Aorta (tissue), 5 donors: ENCODE data around the gene NGB. TPM values are rescaled to one million over a fixed set of nuclear protein-coding genes. Genes with fewer than 3 reads are reported as not detected.
A peak's percentile ranks its signal among the peaks of the same experiment; 100 is the strongest.
"Not testable (repeated sequence)": the region's sequence is repeated elsewhere in the genome, so short reads cannot be mapped to it uniquely, and the experiment has no call there.

Source experiments
- ATAC-seq: fragments of 200-7000 bp; cut with Tn5 transposase; one replicate; pipeline ENCODE4 v1.9.1; 2022; ENCODE audit warnings: moderate library complexity; ENCODE audit not compliant: low FRiP score
- DNase-seq, 2 donors: peaks; one replicate each; pipeline ENCODE4 v3.0.0-alpha.2; 2020
- H3K27ac ChIP-seq, 2 donors: one replicate each; pipeline ENCODE4 v1.5.1; 2013; ENCODE audit warnings: low read length in 2 of 2, mild to moderate bottlenecking in 2 of 2, moderate library complexity in 2 of 2, control low read depth in 1 of 2, inconsistent platforms in 1 of 2, low read depth in 1 of 2
- H3K27me3 ChIP-seq, 2 donors: one replicate each; pipeline ENCODE4 v1.6.1; 2013; ENCODE audit warnings: control low read depth in 1 of 2, low read length in 1 of 2, mild to moderate bottlenecking in 1 of 2, moderate library complexity in 1 of 2; ENCODE audit not compliant: insufficient read depth in 2 of 2, control insufficient read depth in 1 of 2
- H3K36me3 ChIP-seq, 2 donors: one replicate each; pipeline ENCODE4 v1.6.1; 2013; ENCODE audit warnings: control low read depth in 1 of 2, low read length in 1 of 2, mild to moderate bottlenecking in 1 of 2; ENCODE audit not compliant: insufficient read depth in 2 of 2, control insufficient read depth in 1 of 2
- H3K4me1 ChIP-seq, 2 donors: one replicate each; pipeline ENCODE4 v1.6.1; 2013; ENCODE audit warnings: low read length in 2 of 2, control low read depth in 1 of 2, mild to moderate bottlenecking in 1 of 2, moderate library complexity in 1 of 2; ENCODE audit not compliant: insufficient read depth in 2 of 2, control insufficient read depth in 1 of 2
- H3K4me3 ChIP-seq, 2 donors: one replicate each; pipeline ENCODE4 v1.5.1; 2013; ENCODE audit warnings: low read length in 2 of 2, control low read depth in 1 of 2, mild to moderate bottlenecking in 1 of 2
- H3K9me3 ChIP-seq: one replicate; pipeline ENCODE4 v1.6.1; 2013; ENCODE audit warnings: mild to moderate bottlenecking, low read length; ENCODE audit not compliant: control insufficient read depth
- WGBS, 2 donors: extraction: QIAGEN DNeasy Blood & Tissue Kit; methylation state at CpG; one replicate each; pipeline ENCODE4 v1.1.7; 2013; 5-methylcytosine and 5-hydroxymethylcytosine counted together
- intact Hi-C, 2 donors: fragments of 100-400 bp; cut with DNase I; formaldehyde crosslinking; loops; one replicate each; pipeline versions ENCODE4 v1.14.2 to v1.15.0; 2022
- long read RNA-seq, 2 donors: library from polyadenylated mRNA; unstranded; transcript quantifications; one replicate each; pipeline ENCODE4 v2.0.0, GENCODE V29; 2020 to 2021
- polyA plus RNA-seq, 2 donors: library from polyadenylated mRNA; stranded (reverse); fragments of 200-250 nt; gene quantifications; one replicate each; pipeline ENCODE4 v1.2.3, GENCODE V29; 2013
- total RNA-seq, 2 donors: library from RNA; stranded (reverse); fragmentation: NEBNext Ultra II Directional; extraction: Animal tissue kit (Norgen Biotek cat#: 25700); gene quantifications; one replicate each; pipeline ENCODE4 v1.2.1, GENCODE V29; 2021
- donor health status: healthy with polysubstance abuse.
- donor health status: Bipolar disorder and iron deficiency.
- donor health status: DM: no; HTN: no; CAD: no.
- donor health status: DM: no; HTN: no; CAD: no.
- donor health status: DM: yes; HTN: yes; CAD: no.

The NGB gene
- total RNA-seq (not detected), polyA plus RNA-seq (not detected)
- long read RNA-seq, donor 1, result 0 reads
- long read RNA-seq, donor 2, result 0 reads

- WGBS, 2 donors, result 11 to 12% methylated on average over 34 to 38 of the region's 38 CpGs
- intact Hi-C loops, result no loop called here
These were observed at the start of gene NGB for GRCh38 chr14:77271113-77271710. TSS of gene NGB (minus strand) at chr14:77271206. CDS start at chr14:77270937, 269 bp downstream.

GRCh38 chr14:77320238-77320935, 49.4 kb upstream of the NGB start, which contains the start of gene POMT2:
TSS of gene POMT2 (minus strand) at chr14:77320883. CDS start at chr14:77320681, 202 bp downstream.
- no peaks in the 10 kb centered on the region for H3K9me3 ChIP-seq
- peak within 1 kb of the TSS; percentile 87 to 93 for H3K4me3 ChIP-seq
- H3K4me1 ChIP-seq, result no peaks in the 10 kb centered on the region
- no peaks in the 10 kb centered on the region for H3K36me3 ChIP-seq
- 0 to 1% methylated on average over 50 to 69 of the region's 69 CpGs for WGBS, 2 donors
- intact Hi-C loops, result loop anchor here (5.0 kb wide), 1 partner anchor 137 kb away; the partner anchor contains the start of genes AHSA1 (in 2 of the 2) and VIPAS39 (in 2 of the 2)
- H3K27me3 ChIP-seq, result no peaks in the 10 kb centered on the region
- peak; percentile 96 to 97 for DNase-seq
- H3K27ac ChIP-seq, result peak within 1 kb of the TSS; percentile 49 to 94
- peak; percentile 90 for ATAC-seq

More at GRCh38 chr14:77271113-77271710, at the start of gene NGB:
- ATAC-seq (no peak), DNase-seq (peak in 1 of 2 donors; percentile 43)
- Histone ChIP-seq H3K9me3 (peaks cover 11% of the 10 kb centered on the region), H3K27ac (no peak within 1 kb of the TSS), H3K4me1 (no peaks in the 10 kb centered on the region), H3K4me3 (no peak within 1 kb of the TSS), H3K27me3 (peaks cover 0 to 5% of the 10 kb centered on the region in 2 donors), H3K36me3 (no peaks in the 10 kb centered on the region)

- no peak overlapping the region for H3K27ac ChIP-seq
- intact Hi-C loops, result loop anchor here (5.0 kb wide), 2 partner anchors 167 to 447 kb away; no protein-coding TSS in a partner anchor
These were observed 48.4 kb upstream of the NGB start for GRCh38 chr14:77319422-77319821.

GRCh38 chr14:77318756-77319155, 47.8 kb upstream of the NGB start:
- H3K4me1 ChIP-seq, H3K36me3 ChIP-seq, DNase-seq, H3K4me3 ChIP-seq, H3K27ac ChIP-seq, H3K27me3 ChIP-seq, ATAC-seq, H3K9me3 ChIP-seq: not testable (repeated sequence)
- intact Hi-C loops, result loop anchor here (5.0 kb wide), 2 partner anchors 166 to 446 kb away; no protein-coding TSS in a partner anchor
- 92% methylated on average over 11 of the region's 11 CpGs for WGBS, 2 donors

More at GRCh38 chr14:77319422-77319821, 48.4 kb upstream of the NGB start:
- ATAC-seq (no peak), DNase-seq (no peak)
- Histone ChIP-seq H3K27me3 (no peaks in the 10 kb centered on the region), H3K9me3 (no peaks in the 10 kb centered on the region), H3K4me1 (no peaks in the 10 kb centered on the region), H3K4me3 (no peak overlapping the region), H3K36me3 (no peaks in the 10 kb centered on the region)
- WGBS, 2 donors, result 43 to 48% methylated on average over 5 of the region's 5 CpGs

- no peak for ATAC-seq
- no peak overlapping the region for H3K4me3 ChIP-seq
- WGBS, 2 donors, result 67 to 73% methylated on average over 5 of the region's 5 CpGs
These were observed 47.1 kb upstream of the NGB start for GRCh38 chr14:77318006-77318553.

GRCh38 chr14:77316872-77317301, 45.9 kb upstream of the NGB start:
- Histone ChIP-seq H3K27me3 (no peaks in the 10 kb centered on the region), H3K36me3 (no peaks in the 10 kb centered on the region), H3K9me3 (no peaks in the 10 kb centered on the region), H3K4me1 (no peaks in the 10 kb centered on the region), H3K4me3 (no peak overlapping the region), H3K27ac (no peak overlapping the region)
- ATAC-seq, result no peak
- 67 to 68% methylated on average over 5 of the region's 5 CpGs for WGBS, 2 donors
- intact Hi-C loops, result loop anchor here (5.0 kb wide), 2 partner anchors 165 to 445 kb away; no protein-coding TSS in a partner anchor
- DNase-seq, result no peak

More at GRCh38 chr14:77318006-77318553, 47.1 kb upstream of the NGB start:
- no peaks in the 10 kb centered on the region for H3K36me3 ChIP-seq
- no peak for DNase-seq
- no peaks in the 10 kb centered on the region for H3K27me3 ChIP-seq
- H3K27ac ChIP-seq, result no peak overlapping the region
- no peaks in the 10 kb centered on the region for H3K9me3 ChIP-seq
- intact Hi-C loops, result loop anchor here (5.0 kb wide), 2 partner anchors 166 to 446 kb away; no protein-coding TSS in a partner anchor
- H3K4me1 ChIP-seq, result no peaks in the 10 kb centered on the region

- Histone ChIP-seq H3K27me3 (no peaks in the 10 kb centered on the region), H3K36me3 (no peaks in the 10 kb centered on the region), H3K4me3 (no peak overlapping the region), H3K4me1 (no peaks in the 10 kb centered on the region), H3K27ac (no peak overlapping the region), H3K9me3 (no peaks in the 10 kb centered on the region)
- intact Hi-C loops, result loop anchor here (5.0 kb wide), 2 partner anchors 164 to 444 kb away; no protein-coding TSS in a partner anchor
- ATAC-seq (no peak), DNase-seq (no peak)
- 31 to 42% methylated on average over 1 of the region's 1 CpG for WGBS, 2 donors
These were observed 45.1 kb upstream of the NGB start for GRCh38 chr14:77316195-77316505.

- no peak overlapping the region for H3K4me3 ChIP-seq
- no peaks in the 10 kb centered on the region for H3K36me3 ChIP-seq
- WGBS, 2 donors, result 71 to 74% methylated on average over 10 of the region's 10 CpGs
- H3K27me3 ChIP-seq, result no peaks in the 10 kb centered on the region
- intact Hi-C loops, result loop anchor here (5.0 kb wide), 2 partner anchors 162 to 442 kb away; no protein-coding TSS in a partner anchor
- H3K9me3 ChIP-seq, result no peaks in the 10 kb centered on the region
- no peak overlapping the region for H3K27ac ChIP-seq
- no peaks in the 10 kb centered on the region for H3K4me1 ChIP-seq
- no peak for DNase-seq
- ATAC-seq, result no peak
These were observed 43.8 kb upstream of the NGB start for GRCh38 chr14:77314539-77315457.
